CD4-positive, alpha-beta T cell treated with Interleukin-15 for 1 hour (primary cell): ENCODE data around the gene PANK4.
"Not testable (repeated sequence)": the region's sequence is repeated elsewhere in the genome, so short reads cannot be mapped to it uniquely, and the experiment has no call there.

Experiments used
- DNase-seq: peaks from one replicate; pipeline ENCODE4 v3.0.0-alpha.2; 2020

PANK4 gene

DNA sequence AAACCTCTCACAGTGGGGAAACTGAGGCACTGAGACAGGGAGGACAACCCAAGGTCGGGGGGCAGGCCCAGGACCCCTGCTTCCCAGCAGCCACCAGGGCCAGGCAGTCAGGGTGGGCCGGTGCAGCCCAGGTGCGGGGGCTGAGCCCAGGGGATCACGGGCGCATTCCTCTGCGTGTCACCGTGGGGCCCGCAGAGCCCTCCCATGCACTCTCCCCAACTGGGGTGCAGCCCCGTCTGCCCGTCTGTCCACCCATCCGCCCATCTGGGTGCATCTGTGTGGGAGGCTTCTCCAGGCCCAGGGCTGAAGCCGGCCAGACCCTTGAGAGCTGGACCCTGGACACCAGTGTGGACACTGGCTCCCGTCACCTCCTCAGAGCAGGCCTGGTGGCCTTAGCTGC lies 53.2 kb downstream of the PANK4 start:
- no peak for DNase-seq

DNA sequence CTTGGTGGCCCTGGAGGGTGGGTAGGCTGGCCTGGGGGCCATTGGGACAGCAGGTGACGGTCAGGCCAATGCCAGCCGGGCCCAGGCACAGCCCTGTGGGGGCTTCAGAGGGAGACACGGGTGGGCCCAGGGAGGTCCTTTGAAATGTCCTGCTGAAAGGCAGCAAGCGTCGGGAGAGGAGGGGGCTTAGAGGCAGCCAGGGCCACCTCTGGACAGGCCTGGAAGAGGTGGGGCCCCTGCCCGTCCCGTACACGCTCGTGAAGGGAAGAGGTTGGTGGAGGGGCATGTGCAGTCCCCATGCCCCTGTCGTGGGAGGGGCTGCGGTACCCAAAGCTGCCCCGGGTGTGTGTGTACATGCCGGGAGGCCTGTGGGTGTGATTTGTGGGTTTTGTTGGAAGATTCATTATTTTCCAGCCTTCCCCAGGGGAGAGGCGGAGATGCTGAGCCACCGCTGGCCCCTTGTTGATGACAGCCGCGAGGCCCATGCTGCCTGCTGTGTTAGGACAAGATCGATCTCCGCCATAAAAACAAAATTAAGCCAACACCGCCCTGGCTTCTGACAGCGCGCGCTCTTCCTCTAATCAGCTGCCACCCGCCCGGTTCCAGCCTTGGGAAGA lies 53.7 kb downstream of the PANK4 start:
- no peak for DNase-seq

DNA sequence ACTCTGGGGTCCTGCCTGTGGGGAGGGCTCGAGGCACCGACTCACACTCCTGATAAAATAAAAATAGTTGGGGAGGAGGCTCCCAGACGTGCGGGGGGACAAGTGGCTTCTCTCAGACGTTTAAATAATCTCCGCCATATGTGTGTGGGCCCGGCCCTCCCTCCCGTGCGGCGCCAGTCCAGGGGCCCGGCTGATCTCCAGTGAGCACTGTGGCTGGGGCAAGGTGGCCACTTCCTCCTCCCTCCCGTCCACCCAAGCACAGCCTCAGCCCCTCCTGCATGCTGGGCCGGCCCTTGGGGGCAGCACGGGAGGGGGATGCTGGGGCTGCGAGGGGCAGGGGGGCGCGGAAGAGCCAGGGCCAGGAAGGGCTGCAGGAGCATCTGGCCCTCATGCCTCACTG lies 54.3 kb downstream of the PANK4 start:
- no peak for DNase-seq

DNA sequence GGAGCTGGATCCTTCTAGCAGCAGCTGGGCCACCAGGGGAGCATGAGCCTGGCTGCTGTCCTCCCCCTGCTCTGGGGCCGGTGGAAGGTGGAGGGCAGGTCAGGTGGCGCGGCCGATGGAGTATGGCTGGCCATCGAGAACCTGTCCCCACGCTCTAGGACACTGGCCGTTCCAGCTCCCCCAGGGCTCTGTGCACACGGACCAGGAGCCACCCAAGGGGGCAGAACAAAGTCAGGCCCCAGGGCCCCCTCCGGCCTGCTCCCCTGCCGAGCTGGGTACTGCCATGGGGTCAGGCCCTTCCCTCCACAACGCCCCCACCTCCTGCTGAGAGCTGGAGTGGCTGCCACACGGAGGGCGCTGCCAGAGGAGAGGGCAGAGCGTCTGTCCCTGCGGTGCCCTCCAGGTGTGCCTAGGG lies 54.8 kb downstream of the PANK4 start:
- no peak for DNase-seq

DNA sequence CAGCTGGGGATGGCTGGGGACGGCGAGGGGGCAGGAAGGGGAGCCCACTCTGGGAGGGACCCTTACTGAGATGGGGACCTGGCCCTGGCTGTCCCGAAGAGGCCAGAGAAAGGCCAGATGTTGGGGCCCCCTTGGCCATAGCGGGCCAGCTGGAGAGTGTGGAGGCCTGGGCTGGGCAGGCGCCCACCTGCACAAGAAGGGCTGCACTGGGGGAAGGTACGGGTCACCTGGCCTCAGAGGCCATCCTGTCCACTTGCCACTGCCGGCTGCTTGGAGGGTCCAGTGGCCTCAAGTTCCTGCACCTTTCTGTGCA lies 55.3 kb downstream of the PANK4 start:
- no peak for DNase-seq

DNA sequence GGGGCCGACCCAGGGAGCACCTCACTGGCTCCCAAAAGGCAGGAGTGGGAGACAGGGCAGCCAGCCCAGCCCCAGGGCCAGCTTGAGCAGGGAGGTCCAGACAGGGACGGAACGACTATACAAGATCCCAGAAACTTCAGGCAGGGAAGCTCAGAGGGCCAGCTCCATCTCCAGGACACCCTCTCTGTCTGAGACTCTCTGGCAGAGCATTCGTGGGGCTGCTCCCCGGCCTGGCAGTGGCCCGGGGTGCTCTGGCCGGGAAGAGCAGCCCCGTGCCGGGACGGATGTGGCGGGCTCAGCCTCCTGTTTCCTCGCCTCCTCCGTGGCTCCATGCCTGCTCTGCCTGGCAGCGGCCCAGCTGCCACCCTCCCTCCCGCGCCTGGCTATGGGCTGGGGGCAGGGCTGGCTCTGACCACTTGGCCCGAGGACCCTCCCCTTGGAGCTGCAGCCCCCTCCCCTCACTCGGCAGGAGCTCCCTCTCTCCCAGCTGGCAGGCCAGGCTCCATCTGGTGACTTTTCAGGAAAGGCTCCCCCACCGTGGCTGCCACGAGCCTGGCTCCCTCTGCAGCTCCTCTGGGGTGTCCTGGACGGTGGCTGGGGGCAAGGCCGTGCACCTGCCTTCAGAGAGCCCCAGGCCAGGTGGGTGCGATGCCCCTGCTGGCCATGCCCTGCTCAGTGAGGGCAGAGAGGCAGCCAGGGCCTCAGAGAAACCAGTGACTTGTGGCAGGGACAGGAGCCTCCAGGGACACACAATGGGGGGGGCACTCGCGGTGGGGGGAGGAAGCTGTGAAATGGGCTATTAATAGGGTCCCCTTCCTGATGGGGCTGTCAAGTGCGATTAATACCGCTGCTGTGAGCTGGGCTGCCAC lies 55.9 kb downstream of the PANK4 start:
- no peak for DNase-seq

DNA sequence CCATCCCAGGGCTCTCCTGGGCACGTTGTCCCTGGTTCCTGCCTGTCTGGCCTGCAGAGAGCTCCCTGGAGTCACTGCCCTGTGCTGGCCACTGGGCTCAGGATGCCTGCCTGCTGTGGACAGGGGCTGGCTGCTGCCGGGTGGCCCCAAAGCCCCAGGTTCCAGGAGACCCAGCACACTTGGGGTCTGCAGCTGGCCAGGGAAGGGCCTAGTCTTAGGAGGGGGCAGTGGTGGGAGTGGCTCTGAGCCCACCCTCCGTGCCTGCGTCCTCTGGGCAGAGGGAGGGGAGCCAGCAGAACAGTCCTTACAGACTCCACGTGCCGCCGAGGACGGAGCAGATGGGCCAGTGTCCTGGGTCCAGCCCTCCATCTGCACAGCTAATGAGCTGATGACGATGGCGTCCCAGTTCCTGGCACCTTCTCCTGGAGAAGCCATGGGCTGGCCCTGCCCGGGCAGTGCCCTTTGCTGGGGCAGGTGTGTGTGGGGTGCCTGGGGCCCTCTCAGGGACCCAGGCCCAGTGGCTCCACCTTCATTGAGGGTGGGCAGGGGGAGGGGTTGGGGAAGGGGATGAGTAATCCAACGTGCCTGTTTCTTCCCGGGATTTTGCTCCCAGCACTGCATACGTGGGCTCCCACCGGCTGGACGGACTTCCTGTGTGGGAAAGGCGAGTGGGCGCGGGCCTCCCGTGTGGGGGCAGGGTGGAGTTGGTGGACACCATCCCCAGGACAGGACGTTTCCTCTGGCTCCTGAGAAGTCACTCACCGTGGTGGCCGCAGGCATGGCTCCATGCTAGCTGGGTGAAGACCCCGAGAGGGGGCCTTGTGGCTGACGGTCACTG lies 57.1 kb downstream of the PANK4 start:
- no peak for DNase-seq

DNA sequence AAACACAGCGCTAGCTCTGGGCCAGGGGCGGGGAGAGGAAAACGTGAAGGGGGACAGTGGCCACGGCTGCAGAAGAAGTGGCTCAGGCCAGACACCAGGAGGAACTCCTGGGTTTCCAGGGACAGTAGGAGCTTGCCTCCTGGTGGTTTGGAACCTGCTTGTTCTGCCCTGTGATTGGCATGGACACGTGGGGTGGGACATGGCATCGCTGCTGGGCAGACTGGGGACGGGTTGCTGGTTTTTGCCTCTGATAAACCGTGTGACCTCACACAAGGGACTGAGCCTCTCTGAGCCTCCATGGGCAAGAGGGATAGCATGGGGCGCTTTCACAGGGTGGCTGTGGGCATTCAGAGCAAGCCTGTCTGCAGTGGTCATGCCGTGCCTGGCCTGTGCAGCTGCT lies 57.9 kb downstream of the PANK4 start:
- no peak for DNase-seq

DNA sequence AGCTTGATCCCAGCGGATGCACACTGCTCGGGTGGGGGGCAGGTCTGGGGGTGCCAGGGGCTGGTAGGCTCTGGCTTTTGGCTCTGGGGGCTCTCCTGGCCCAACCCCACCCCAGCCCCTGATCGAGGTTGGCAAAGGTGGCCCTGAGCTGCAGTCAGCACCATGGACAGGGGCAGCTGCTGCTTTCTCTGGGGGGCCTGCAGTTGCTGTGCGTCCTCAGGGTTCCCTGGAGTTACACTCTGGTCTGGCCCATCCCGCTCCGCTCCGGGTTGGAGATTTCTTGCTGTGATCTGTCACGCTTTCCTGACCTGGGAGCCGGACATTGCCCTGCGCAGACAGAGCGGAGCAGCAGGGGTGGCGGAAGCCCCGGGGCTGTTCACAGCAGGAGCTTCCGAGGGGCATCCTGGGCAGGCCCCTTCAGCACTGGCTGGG lies 58.3 kb downstream of the PANK4 start:
- no peak for DNase-seq

DNA sequence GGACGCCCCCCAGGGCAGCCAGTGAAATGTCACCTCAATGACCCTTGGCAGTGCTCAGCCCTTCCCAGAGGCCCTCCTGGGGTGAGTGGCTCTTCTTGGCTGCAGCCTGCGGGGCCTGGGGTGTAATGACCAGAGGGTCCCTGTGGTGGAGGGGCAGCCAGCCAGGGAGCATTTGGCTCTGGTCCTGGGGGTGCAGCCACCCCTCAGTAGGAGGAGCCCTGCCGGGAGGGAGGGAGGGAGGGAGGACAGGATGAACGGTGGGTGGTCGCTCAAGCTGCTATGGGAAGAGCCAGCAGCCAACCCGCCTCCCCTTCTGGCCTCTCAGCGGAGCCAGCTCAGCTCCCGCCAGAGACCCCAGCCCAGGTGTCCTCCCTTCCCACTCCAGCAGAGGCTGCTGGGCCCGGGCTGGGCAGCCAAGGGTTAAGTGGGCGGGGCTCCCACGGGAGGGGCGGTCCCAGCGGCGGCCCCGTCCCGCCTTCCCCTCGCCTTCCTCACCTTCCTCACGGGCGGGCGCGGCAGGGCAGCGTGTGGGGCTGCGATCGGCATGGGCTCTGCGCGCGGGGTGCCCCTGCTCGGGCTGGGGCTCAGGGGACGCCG lies 59.3 kb downstream of the PANK4 start:
- DNase-seq: no peak

DNA sequence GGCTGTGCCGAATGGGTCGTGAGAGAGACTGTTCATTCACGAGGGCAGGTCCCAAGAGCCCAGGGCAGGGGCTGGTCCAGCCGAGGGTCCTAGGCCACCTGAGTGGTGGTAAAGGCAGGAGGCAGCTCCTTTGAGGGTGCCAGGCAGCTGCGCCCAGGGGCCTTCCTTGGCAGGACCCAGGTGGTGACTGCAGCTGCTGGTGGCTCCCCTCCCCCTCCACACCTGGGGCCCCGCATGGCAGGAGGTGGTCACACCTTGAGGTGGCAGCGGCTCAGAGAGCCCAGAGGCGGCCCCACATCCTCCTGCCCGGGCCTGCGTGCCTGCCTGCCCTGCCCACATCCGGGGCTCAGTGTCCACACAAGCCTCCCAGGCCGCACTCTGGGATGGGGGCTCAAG lies 60.1 kb downstream of the PANK4 start:
- DNase-seq: no peak

DNA sequence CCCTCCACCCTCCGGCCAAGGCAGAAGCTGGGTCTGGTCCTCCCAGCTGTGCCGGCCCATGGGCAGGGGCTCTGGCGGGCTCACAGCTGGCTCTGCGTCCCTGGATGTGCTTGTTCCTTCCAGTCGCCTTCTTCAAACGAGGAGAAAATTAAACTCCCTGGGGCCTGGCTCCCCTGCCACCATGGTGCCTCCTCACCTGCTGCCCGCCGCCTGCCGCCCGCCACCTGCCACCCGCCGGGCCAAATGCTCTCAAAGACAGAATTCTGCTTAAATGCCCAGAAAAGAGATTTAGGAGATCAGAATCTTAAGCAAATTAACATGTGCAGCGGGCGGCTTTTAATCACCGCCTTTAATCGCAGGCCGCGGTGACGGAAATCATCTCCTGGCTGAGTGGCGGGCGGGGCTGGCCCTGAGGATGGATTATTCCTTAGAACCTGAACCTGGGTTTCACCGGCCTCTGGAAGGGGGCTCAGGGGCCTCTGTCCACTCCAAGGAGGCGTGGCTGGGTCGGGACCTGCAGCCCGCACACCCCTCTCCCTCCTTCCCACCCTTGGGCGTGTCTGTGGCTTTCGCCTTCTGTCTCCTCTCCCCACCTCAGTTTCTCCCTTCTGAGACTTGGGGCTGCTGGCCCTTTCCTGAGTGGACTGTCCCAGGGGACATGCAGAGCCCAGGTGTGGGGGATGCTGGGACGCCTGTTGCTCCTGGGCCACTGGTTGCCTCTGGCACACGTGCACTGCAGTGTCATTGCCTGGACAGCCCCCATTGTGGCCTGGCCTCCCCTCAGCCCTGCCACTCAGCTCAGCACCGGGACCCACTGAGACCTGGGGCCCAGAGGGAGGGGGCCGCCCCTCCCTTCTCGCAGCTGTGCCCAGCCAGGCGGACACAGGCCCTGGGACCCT lies 60.8 kb downstream of the PANK4 start:
- no peak for DNase-seq

DNA sequence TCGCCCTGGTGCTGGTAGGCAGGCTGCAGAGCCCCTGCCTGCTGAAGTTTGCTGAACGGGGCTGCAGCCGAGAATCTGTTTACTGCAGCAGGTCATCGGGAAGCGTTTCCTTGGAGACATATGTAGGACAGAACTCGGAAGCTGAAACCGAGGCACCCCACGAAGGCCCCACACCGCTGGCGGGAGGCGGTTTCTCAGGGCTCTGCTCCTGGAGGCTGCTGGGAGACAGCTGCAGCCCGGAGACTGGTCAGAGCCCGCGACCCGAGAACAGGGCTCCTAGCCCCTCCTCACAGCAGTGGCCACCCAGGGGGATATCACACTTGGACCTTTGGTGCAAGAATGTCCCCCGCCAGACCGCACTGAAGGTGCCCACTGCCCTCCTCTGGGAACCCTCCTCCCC lies 63.0 kb downstream of the PANK4 start:
- no peak for DNase-seq

DNA sequence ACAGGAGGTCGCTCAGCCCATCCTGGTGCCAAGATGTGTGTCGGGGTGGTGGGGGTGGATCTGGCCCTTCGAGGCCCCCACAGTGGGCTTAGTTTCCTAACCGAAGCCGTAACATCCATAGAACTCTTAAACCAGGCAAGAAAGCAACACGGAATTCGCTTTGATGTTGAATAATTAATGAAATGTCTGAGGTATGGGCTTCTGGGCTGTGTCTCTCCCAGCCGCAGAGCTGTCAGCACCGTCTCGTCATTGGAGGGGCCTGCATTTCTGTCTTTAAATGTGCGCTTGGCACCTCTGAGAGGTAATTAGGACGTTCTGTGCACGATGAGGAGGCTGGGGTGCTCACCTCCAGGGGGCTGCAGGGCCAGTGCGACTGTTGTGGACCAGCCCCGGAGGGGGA lies 63.6 kb downstream of the PANK4 start:
- no peak for DNase-seq

DNA sequence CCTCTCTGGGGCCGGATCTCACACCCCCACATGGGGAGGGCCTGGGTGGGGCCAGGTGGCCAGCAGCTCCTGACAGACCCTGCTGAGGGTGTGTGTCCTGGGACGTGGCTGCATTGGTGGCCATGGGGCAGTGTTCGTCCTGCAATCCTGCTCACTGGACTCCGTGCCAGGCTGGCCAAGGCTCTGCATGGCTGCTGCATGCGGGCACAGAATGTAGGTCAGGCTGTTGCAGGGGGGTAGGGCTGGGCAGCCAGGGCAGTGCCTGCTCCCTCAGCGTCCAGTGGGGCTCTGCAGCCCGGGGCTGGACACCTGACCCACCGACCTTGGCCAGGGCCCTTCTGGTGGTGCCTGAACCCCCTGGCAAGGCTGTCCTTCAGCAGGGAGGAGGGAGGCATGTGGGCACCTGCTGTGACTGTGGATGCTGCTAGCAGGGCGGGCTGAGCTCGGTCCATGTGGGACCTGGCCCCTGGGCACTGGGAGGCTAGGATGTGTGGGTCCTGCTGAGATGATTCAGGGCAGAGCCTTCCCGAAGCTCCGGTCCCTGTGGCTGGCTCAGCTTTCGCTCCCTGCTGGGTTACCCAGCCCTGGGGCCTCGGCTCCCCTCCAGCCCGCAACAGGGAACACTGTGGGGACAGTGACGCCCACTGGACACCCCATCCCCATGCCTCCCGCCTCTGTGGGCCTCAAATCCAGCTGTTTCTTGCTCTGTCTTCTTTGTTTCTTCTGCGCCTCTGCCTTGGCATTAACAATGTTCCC lies 65.2 kb downstream of the PANK4 start:
- no peak for DNase-seq

DNA sequence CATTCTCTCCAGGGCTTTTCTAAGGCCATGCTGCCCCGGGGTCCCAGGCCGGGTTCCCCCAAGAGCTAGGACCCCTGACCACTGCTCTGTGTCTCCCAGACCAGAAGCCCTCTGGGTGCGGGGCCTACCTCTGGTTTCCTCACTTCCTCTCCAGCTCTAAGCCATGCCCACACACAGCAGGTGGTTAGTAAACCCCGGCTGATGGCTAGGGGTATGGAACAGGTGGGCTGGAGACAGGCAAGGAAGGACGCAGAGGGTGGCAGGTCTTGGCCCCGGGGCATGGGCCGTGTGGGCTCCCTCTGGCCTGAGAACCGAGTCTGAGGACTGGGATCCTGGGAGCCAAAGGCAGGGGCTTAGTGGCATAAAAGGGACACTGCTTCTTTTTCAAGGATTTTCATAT lies 66.2 kb downstream of the PANK4 start:
- DNase-seq: no peak

DNA sequence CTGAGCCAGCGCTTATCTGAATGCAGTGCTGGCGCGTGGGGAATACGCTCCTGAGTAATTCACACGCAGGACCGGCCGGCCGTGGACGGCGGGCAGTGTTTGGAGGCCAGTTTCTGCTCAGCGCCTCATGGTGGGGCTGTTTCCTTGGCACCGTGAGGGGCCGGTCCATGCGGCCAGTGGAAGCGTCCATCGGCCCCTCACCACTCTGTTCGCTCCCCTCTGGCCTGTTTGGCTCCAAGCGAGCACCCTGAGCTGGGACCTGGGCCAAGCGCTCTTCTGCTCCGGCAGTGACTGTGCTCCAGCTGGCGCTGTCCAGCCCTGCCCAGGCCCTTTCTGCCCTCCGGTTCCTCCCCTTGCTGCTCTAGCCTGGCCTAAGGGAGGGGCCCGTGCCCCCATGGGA lies 66.6 kb downstream of the PANK4 start:
- no peak for DNase-seq

DNA sequence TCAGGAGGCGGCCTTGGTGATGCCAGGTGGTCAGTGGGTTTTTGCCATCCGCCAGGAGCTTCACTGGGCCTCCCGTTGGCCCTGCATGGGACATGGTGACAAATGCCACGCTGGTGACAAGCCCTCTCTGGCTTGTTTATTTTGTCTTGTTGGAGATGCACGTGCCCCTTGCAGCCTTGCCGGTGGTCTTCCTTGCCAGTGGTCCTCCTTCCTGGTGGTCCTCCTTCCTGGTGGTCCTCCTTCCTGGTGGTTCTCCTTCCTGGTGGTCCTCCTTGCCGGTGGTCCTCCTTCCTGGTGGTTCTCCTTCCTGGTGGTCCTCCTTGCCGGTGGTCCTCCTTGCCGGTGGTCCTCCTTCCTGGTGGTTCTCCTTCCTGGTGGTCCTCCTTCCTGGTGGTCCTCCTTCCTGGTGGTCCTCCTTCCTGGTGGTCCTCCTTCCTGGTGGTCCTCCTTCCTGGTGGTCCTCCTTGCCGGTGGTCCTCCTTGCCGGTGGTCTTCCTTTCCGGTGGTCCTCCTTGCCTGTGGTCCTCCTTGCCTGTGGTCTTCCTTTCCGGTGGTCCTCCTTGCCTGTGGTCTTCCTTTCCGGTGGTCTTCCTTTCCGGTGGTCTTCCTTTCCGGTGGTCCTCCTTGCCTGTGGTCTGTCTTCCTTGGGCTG lies 67.2 kb downstream of the PANK4 start:
- DNase-seq: not testable (repeated sequence)

DNA sequence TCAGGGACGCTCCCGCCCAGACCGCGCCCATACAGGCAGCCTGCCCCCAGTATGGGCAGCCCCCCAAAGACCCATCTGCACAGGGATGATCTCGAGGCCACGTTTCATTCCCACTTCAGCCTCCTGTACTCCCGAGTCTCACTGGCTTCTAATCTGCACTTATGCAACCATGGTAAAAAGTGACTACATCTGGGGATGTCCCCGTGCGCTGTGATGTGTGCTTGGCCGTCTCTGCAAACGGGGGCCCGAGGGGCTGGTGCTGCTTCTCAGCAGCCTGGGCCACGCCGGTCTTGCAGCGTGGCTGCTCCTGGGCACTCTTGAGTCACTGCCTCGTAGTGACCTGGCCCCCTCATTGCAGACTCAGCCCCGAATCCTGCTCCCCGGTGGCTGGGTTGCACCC lies 67.7 kb downstream of the PANK4 start:
- DNase-seq: no peak
